OCI-LY3 (cell line): ENCODE data around the gene TPRA1.

Experiments used
- CTCF ChIP-seq: fragments of 200-600, 300-600 bp; sonication (generic); IDR thresholded peaks from 2 replicates; pipeline ENCODE4 v1.5.1; 2014; ENCODE audit warnings: antibody characterized with exemption, low read length, low read depth
- EZH2phosphoT487 ChIP-seq: fragments of 200-600 bp; shearing (Covaris generic); IDR thresholded peaks from 2 replicates; pipeline ENCODE4 v1.6.1; 2018; ENCODE audit warnings: antibody characterized with exemption, mixed run types, low read depth

- no peak for TF ChIP-seq EZH2phosphoT487
- no peak for TF ChIP-seq CTCF
These were observed 22.9 kb upstream of the TPRA1 start for GRCh38 chr3:127613406-127613805.
